Thoracic aorta (tissue), 2 donors: Measurements from ENCODE around the gene TMEM223. TPM values are rescaled to one million over a fixed set of nuclear protein-coding genes. Genes with fewer than 3 reads are reported as not detected.
"Not testable (repeated sequence)": the region's sequence is repeated elsewhere in the genome, so short reads cannot be mapped to it uniquely, and the experiment has no call there.

Source experiments
- ATAC-seq: fragments of 150-250 bp; one replicate; pipeline ENCODE4 v1.8.0; 2017; ENCODE audit warnings: low read depth; ENCODE audit not compliant: insufficient number of reproducible peaks, low FRiP score
- DNase-seq: peaks from one replicate; pipeline ENCODE4 v3.0.0-alpha.2; 2020; ENCODE audit warnings: low spot score
- H3K27ac ChIP-seq, 2 donors: fragments of 200-600 bp; sonication (generic); 1 replicate in 1 of 2; 2 replicates in 1 of 2; pipeline ENCODE4 v1.5.1; 2016; ENCODE audit warnings: mild to moderate bottlenecking in 2 of 2, moderate library complexity in 2 of 2
- H3K27me3 ChIP-seq: fragments of 200-600 bp; sonication (generic); replicated peaks from 2 replicates; pipeline ENCODE4 v1.6.0; 2016; ENCODE audit warnings: mild to moderate bottlenecking; ENCODE audit not compliant: insufficient read depth
- H3K36me3 ChIP-seq: fragments of 200-600 bp; sonication (generic); one replicate; pipeline ENCODE4 v1.5.1; 2016
- H3K4me1 ChIP-seq, 2 donors: fragments of 200-600 bp; sonication (generic); 1 replicate in 1 of 2; 2 replicates in 1 of 2; pipeline versions ENCODE4 v1.5.1 to v1.6.0; 2016; ENCODE audit warnings: low read depth in 2 of 2, mild to moderate bottlenecking in 1 of 2; ENCODE audit not compliant: control insufficient read depth in 1 of 2
- H3K4me3 ChIP-seq: fragments of 200-600 bp; sonication (generic); 2 replicates; pipeline ENCODE4 v1.5.1; 2016; ENCODE audit warnings: mild to moderate bottlenecking
- H3K9me3 ChIP-seq: fragments of 200-600 bp; sonication (generic); 2 replicates; pipeline ENCODE4 v1.5.1; 2016
- total RNA-seq, 2 donors: library from RNA; depleted of rRNA; stranded (reverse); fragments of >200 nt; gene quantifications; one replicate each; pipeline versions ENCODE4 v1.1.0 to v1.2.3, GENCODE V29; 2016
- TF ChIP-seq, protein P1 (sequence below): fragments of 200-600 bp; sonication (generic); IDR thresholded peaks from one replicate; pipeline ENCODE4 v1.5.1; 2019; ENCODE audit warnings: antibody characterized with exemption

TMEM223 gene
- total RNA-seq, 2 donors from 2014 or later = 11.1 to 30.2 TPM

DNA sequence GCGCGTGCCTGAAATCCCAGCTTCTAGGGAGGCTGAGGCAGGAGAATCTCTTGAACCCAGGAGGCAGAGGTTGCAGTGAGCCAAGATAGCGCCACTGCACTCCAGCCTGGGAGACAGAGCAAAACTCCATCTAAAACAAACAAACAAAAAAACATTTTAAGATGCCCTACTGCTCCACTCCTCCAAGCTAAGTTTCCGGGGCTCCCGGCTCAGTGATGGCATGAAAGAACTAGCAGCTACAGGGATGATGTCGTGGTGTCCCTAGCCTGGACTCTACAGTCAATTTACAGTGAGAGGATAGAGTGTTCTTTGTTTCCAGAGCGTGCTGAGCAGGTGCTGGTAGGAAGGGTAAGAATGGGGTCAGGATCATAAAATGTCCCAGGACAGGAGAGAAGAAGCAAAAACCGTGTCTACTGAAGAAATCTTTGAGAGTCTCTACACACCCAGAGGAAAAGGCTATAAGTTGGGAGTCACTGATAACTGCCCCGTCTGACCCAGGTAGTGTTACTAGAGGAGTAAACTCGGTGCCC is 36.7 kb downstream of the TMEM223 start:
- no peak overlapping the region for H3K27ac ChIP-seq
- peaks cover 3% of the 10 kb centered on the region for H3K36me3 ChIP-seq
- TF ChIP-seq, protein P1, sequence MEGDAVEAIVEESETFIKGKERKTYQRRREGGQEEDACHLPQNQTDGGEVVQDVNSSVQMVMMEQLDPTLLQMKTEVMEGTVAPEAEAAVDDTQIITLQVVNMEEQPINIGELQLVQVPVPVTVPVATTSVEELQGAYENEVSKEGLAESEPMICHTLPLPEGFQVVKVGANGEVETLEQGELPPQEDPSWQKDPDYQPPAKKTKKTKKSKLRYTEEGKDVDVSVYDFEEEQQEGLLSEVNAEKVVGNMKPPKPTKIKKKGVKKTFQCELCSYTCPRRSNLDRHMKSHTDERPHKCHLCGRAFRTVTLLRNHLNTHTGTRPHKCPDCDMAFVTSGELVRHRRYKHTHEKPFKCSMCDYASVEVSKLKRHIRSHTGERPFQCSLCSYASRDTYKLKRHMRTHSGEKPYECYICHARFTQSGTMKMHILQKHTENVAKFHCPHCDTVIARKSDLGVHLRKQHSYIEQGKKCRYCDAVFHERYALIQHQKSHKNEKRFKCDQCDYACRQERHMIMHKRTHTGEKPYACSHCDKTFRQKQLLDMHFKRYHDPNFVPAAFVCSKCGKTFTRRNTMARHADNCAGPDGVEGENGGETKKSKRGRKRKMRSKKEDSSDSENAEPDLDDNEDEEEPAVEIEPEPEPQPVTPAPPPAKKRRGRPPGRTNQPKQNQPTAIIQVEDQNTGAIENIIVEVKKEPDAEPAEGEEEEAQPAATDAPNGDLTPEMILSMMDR = no peak
- ATAC-seq (no peak), DNase-seq (no peak)
- H3K4me3 ChIP-seq = no peak overlapping the region
- H3K27me3 ChIP-seq = no peaks in the 10 kb centered on the region
- no peaks in the 10 kb centered on the region for H3K9me3 ChIP-seq
- peaks cover 10 to 27% of the 10 kb centered on the region in 2 donors for H3K4me1 ChIP-seq

DNA sequence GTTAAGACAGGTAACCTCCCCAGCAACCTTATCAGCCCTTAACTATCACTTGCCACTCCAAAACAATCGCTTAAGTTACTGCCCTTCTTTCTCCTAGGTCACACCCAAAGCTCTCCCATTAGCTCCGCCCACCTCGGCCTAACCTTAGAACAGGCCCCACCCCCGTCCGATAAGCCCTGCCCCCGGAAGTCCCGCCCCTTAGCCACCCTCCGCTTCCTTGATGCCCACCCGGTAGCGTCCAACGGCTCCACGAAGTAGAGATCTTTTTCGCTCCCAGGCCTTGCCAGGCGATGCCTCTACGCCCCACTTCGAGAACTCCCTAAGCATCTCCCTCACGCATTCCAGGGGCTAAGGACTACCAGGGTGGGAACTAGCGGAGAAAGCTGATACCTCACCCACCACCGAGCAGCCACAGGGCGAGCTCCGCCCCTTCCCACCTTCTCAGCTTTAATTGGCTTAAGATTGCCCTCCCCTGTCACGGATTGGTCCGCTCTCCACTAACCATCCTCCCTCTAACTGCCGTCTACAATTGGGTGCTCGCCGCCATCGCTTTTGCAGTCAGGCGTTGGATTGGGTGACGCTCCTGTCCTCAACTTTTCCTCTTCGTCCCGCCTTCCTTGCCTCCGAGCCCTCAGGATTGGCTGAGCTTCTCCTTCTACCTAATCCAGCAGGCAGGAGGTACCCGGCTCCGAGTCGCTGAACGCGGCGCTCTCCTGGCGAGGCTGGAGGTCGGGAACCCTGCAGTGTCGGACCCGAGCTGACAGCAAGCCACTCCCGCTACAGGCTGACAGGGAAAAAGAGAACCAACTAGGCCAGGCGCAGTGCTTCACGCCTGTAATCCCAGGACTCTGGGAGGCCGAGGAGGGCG is 37.8 kb downstream of the TMEM223 start, which contains the start of gene ZBTB3:
TSS of gene ZBTB3 (minus strand) at position 425 of the 868 bp plus-strand sequence. CDS start 496 bp downstream, outside the sequence.
- Histone ChIP-seq H3K4me1 (peaks cover 10 to 27% of the 10 kb centered on the region in 2 donors), H3K4me3 (peak within 1 kb of the TSS; percentile 72), H3K36me3 (peaks cover 3% of the 10 kb centered on the region), H3K9me3 (no peaks in the 10 kb centered on the region), H3K27me3 (no peaks in the 10 kb centered on the region), H3K27ac (peak within 1 kb of the TSS; percentile 89 to 96)
- TF ChIP-seq, protein P1 = no peak
- ATAC-seq = peak; percentile 100
- DNase-seq = peak; percentile 96

DNA sequence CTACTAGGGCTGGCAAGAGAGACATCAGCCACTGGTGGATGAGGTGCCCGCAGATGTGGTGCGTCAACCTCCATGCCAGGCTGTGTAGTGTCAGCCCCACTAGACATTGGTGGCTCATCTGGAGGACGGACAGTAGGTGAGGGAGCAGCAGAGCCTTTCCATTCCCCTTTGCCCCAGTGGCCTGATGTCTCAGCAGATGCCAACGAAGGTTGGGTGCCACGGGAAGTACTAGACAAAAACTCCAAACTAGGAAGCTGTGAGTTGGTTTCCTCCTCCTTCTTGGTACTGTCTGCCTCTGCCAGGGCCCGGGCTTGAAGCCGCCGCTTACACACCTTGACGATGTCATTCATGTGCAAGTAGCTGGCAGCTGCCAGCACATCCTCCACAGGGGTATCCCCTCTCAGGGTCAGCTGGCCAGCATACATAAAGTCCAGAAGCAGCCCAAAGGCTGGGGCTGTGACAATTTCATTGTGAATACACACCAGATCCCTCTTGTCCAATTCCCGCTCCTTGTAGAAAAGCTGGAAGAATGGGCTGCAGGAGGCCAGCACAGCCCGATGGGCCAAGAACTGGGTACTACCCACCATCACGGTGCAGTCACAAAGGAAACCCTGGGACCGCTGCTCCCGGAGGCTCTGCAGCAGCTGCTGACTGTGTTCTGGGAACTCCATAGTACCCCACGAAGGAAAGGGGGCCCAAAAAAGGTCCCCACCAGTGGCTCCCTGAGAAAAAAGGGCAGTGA is 38.6 kb downstream of the TMEM223 start:
- Histone ChIP-seq H3K27ac (peak overlapping the region; percentile 89 to 96), H3K4me3 (peak overlapping the region; percentile 72), H3K27me3 (no peaks in the 10 kb centered on the region), H3K36me3 (peaks cover 3% of the 10 kb centered on the region), H3K9me3 (no peaks in the 10 kb centered on the region), H3K4me1 (peaks cover 10 to 27% of the 10 kb centered on the region in 2 donors)
- TF ChIP-seq, protein P1 = no peak
- DNase-seq (no peak), ATAC-seq (no peak)

DNA sequence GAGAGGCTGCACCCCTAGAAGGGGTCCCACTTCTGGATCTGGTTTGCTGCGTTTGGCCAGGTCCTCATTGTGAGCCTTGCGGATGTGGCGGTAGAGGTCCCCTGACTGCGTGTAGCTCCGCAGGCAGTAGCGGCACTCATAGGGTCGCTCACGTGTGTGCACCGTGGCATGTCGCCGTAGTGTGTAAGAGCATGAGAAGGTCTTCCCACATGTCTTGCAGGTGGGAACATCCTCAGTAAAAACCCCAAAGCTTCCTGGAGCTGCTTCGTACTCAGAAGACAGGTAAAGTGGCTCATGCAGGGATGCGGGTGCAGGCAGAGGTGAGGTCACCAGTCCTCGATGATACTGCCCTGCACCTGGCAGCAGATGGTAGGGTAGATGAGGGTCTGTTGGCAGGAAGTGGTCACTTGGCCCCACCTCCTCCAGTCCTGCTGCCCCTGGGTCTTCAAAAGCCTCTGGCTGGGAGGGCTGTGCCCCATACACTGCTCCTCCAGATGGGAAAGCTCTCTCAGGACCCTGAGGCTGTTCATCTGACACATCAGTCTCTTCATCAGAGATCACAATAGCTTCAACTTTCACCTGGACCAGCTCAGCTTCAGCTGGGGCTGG is 39.5 kb downstream of the TMEM223 start:
- Histone ChIP-seq H3K4me1 (peaks cover 10 to 27% of the 10 kb centered on the region in 2 donors), H3K9me3 (no peaks in the 10 kb centered on the region), H3K27me3 (no peaks in the 10 kb centered on the region), H3K36me3 (peaks cover 3% of the 10 kb centered on the region), H3K27ac (no peak overlapping the region), H3K4me3 (no peak overlapping the region)
- DNase-seq = no peak
- ATAC-seq = no peak
- TF ChIP-seq, protein P1 = no peak

DNA sequence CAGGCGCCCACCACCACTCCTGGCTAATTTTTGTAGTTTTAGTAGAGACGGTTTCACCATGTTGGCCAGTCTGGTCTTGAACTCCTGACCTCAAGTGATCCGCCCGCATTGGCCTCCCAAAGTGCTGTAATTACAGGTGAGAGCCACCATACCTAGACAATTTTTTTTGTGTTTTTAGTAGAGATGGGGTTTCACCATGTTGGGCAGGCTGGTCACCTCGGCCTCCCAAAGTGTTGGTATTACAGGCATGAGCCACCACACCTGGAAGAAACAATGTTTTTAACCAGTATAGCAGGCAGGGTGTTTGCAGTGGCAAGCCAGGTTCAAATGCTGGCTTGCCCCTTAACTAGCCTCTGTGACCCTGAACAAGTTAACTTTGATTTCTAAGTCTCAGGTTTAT is 41.9 kb downstream of the TMEM223 start:
- not testable (repeated sequence) for DNase-seq, H3K36me3 ChIP-seq, ATAC-seq, H3K27me3 ChIP-seq, H3K27ac ChIP-seq, H3K9me3 ChIP-seq, H3K4me3 ChIP-seq
- peaks cover 10 to 27% of the 10 kb centered on the region in 2 donors for H3K4me1 ChIP-seq
